ENCODE measurements around the gene SPATA31E1. TPM values are rescaled to one million over a fixed set of nuclear protein-coding genes. Genes with fewer than 3 reads are reported as not detected.

Gene SPATA31E1
- total RNA-seq, 2 donors from 2014 or later = not detected

- no peak for DNase-seq
- H3K4me3 Mint-ChIP-seq = no peak overlapping the region
- ATAC-seq (replicated peaks in 1 of 2) = no peak
- no peaks in the 10 kb centered on the region for H3K9me3 Mint-ChIP-seq
- peaks cover 7% of the 10 kb centered on the region for H3K27me3 Mint-ChIP-seq (ENCODE audit: low read depth)
- H3K27ac Mint-ChIP-seq = no peak overlapping the region
- peaks cover 7% of the 10 kb centered on the region for H3K4me1 Mint-ChIP-seq (ENCODE audit: low read depth)
- H3K36me3 Mint-ChIP-seq (ENCODE audit: insufficient read depth in 2 of 2) = no peaks in the 10 kb centered on the region
Observed at GRCh38 chr9:87883990-87884389, 1.3 kb downstream of the SPATA31E1 start.

- H3K4me3 Mint-ChIP-seq = no peak overlapping the region
- H3K9me3 Mint-ChIP-seq = no peaks in the 10 kb centered on the region
- no peak overlapping the region for H3K27ac Mint-ChIP-seq
- peaks cover 6% of the 10 kb centered on the region for H3K27me3 Mint-ChIP-seq (ENCODE audit: low read depth)
- DNase-seq = no peak
- ATAC-seq (replicated peaks in 1 of 2) = no peak
- H3K4me1 Mint-ChIP-seq (ENCODE audit: low read depth) = peaks cover 6% of the 10 kb centered on the region
- no peaks in the 10 kb centered on the region for H3K36me3 Mint-ChIP-seq (ENCODE audit: insufficient read depth in 2 of 2)
Observed at GRCh38 chr9:87884578-87885459, 2.1 kb downstream of the SPATA31E1 start.

- no peaks in the 10 kb centered on the region for H3K9me3 Mint-ChIP-seq
- no peaks in the 10 kb centered on the region for H3K4me1 Mint-ChIP-seq (ENCODE audit: low read depth)
- DNase-seq (no peak), ATAC-seq (replicated peaks in 1 of 2) (no peak)
- H3K36me3 Mint-ChIP-seq (ENCODE audit: insufficient read depth in 2 of 2) = no peaks in the 10 kb centered on the region
- no peak overlapping the region for H3K4me3 Mint-ChIP-seq
- H3K27ac Mint-ChIP-seq = no peak overlapping the region
- H3K27me3 Mint-ChIP-seq (ENCODE audit: low read depth) = no peaks in the 10 kb centered on the region
Observed at GRCh38 chr9:87885484-87886189, 3.0 kb downstream of the SPATA31E1 start.

- no peak overlapping the region for H3K4me3 Mint-ChIP-seq
- H3K36me3 Mint-ChIP-seq (ENCODE audit: insufficient read depth in 2 of 2) = no peaks in the 10 kb centered on the region
- DNase-seq = no peak
- H3K4me1 Mint-ChIP-seq (ENCODE audit: low read depth) = no peaks in the 10 kb centered on the region
- no peak for ATAC-seq (replicated peaks in 1 of 2)
- H3K27me3 Mint-ChIP-seq (ENCODE audit: low read depth) = no peaks in the 10 kb centered on the region
- no peaks in the 10 kb centered on the region for H3K9me3 Mint-ChIP-seq
- H3K27ac Mint-ChIP-seq = no peak overlapping the region
Observed at GRCh38 chr9:87886210-87886932, 3.7 kb downstream of the SPATA31E1 start.

- Mint-ChIP-seq H3K4me3 (no peak overlapping the region), H3K9me3 (no peaks in the 10 kb centered on the region), H3K4me1 (ENCODE audit: low read depth) (no peaks in the 10 kb centered on the region), H3K36me3 (ENCODE audit: insufficient read depth in 2 of 2) (no peaks in the 10 kb centered on the region), H3K27me3 (ENCODE audit: low read depth) (no peaks in the 10 kb centered on the region), H3K27ac (no peak overlapping the region)
- DNase-seq = no peak
- no peak for ATAC-seq (replicated peaks in 1 of 2)
Observed at GRCh38 chr9:87886933-87887505, 4.3 kb downstream of the SPATA31E1 start.

- Mint-ChIP-seq H3K9me3 (no peaks in the 10 kb centered on the region), H3K27ac (no peak overlapping the region), H3K27me3 (ENCODE audit: low read depth) (no peaks in the 10 kb centered on the region), H3K4me3 (no peak overlapping the region), H3K36me3 (ENCODE audit: insufficient read depth in 2 of 2) (no peaks in the 10 kb centered on the region), H3K4me1 (ENCODE audit: low read depth) (no peaks in the 10 kb centered on the region)
- ATAC-seq (replicated peaks in 1 of 2) (no peak), DNase-seq (no peak)
Observed at GRCh38 chr9:87887661-87888480, 5.2 kb downstream of the SPATA31E1 start.

- no peaks in the 10 kb centered on the region for H3K4me1 Mint-ChIP-seq (ENCODE audit: low read depth)
- no peaks in the 10 kb centered on the region for H3K9me3 Mint-ChIP-seq
- ATAC-seq (replicated peaks in 1 of 2) (no peak), DNase-seq (no peak)
- no peak overlapping the region for H3K4me3 Mint-ChIP-seq
- no peaks in the 10 kb centered on the region for H3K36me3 Mint-ChIP-seq (ENCODE audit: insufficient read depth in 2 of 2)
- no peak overlapping the region for H3K27ac Mint-ChIP-seq
- H3K27me3 Mint-ChIP-seq (ENCODE audit: low read depth) = no peaks in the 10 kb centered on the region
Observed at GRCh38 chr9:87888501-87888900, 5.8 kb downstream of the SPATA31E1 start.

- no peak for DNase-seq
- Mint-ChIP-seq H3K27me3 (ENCODE audit: low read depth) (no peaks in the 10 kb centered on the region), H3K4me3 (no peak overlapping the region), H3K36me3 (ENCODE audit: insufficient read depth in 2 of 2) (peaks cover under 1 to 2% of the 10 kb centered on the region in 2 donors), H3K4me1 (ENCODE audit: low read depth) (no peaks in the 10 kb centered on the region), H3K27ac (no peak overlapping the region), H3K9me3 (no peaks in the 10 kb centered on the region)
- no peak for ATAC-seq (replicated peaks in 1 of 2)
Observed at GRCh38 chr9:87889065-87889881, 6.6 kb downstream of the SPATA31E1 start.

- DNase-seq (no peak), ATAC-seq (replicated peaks in 1 of 2) (no peak)
- Mint-ChIP-seq H3K9me3 (no peaks in the 10 kb centered on the region), H3K4me3 (no peak overlapping the region), H3K36me3 (ENCODE audit: insufficient read depth in 2 of 2) (peaks cover 2 to 4% of the 10 kb centered on the region in 2 donors), H3K27ac (no peak overlapping the region), H3K4me1 (ENCODE audit: low read depth) (no peaks in the 10 kb centered on the region), H3K27me3 (ENCODE audit: low read depth) (no peaks in the 10 kb centered on the region)
Observed at GRCh38 chr9:87889882-87890252, 7.2 kb downstream of the SPATA31E1 start.

GRCh38 chr9:87890837-87891236 is 8.2 kb downstream of the SPATA31E1 start:
- H3K36me3 Mint-ChIP-seq (ENCODE audit: insufficient read depth in 2 of 2) = peaks cover 2 to 4% of the 10 kb centered on the region in 2 donors
- no peaks in the 10 kb centered on the region for H3K27me3 Mint-ChIP-seq (ENCODE audit: low read depth)
- no peaks in the 10 kb centered on the region for H3K4me1 Mint-ChIP-seq (ENCODE audit: low read depth)
- ATAC-seq (replicated peaks in 1 of 2) = no peak
- no peak overlapping the region for H3K4me3 Mint-ChIP-seq
- no peaks in the 10 kb centered on the region for H3K9me3 Mint-ChIP-seq
- DNase-seq = no peak
- no peak overlapping the region for H3K27ac Mint-ChIP-seq

- no peak overlapping the region for H3K27ac Mint-ChIP-seq
- DNase-seq = no peak
- peaks cover 2 to 4% of the 10 kb centered on the region in 2 donors for H3K36me3 Mint-ChIP-seq (ENCODE audit: insufficient read depth in 2 of 2)
- no peak overlapping the region for H3K4me3 Mint-ChIP-seq
- H3K4me1 Mint-ChIP-seq (ENCODE audit: low read depth) = no peaks in the 10 kb centered on the region
- H3K27me3 Mint-ChIP-seq (ENCODE audit: low read depth) = no peaks in the 10 kb centered on the region
- no peaks in the 10 kb centered on the region for H3K9me3 Mint-ChIP-seq
- ATAC-seq (replicated peaks in 1 of 2) = no peak
Observed at GRCh38 chr9:87891754-87892153, 9.1 kb downstream of the SPATA31E1 start.

- peaks cover 5 to 6% of the 10 kb centered on the region in 2 donors for H3K36me3 Mint-ChIP-seq (ENCODE audit: insufficient read depth in 2 of 2)
- no peak overlapping the region for H3K4me3 Mint-ChIP-seq
- ATAC-seq (replicated peaks in 1 of 2) = no peak
- H3K27me3 Mint-ChIP-seq (ENCODE audit: low read depth) = peaks cover 9% of the 10 kb centered on the region
- no peak for DNase-seq
- no peaks in the 10 kb centered on the region for H3K4me1 Mint-ChIP-seq (ENCODE audit: low read depth)
- H3K9me3 Mint-ChIP-seq = peaks cover 3% of the 10 kb centered on the region in 2 donors
- no peak overlapping the region for H3K27ac Mint-ChIP-seq
Observed at GRCh38 chr9:87892956-87893355, 10.3 kb downstream of the SPATA31E1 start.

All from activated T-cell treated with anti-CD3 and anti-CD28 coated beads, Interleukin-2, amount 50 U/mL, for 72 hours (primary cell).